HL-60 (cell line): ENCODE results near the gene SGSM1.

ENCODE experiments used
- CTCF ChIP-seq: IDR thresholded peaks from one replicate; pipeline ENCODE4 v1.5.1; 2011; ENCODE audit warnings: low read length, control low read depth, inconsistent platforms; ENCODE audit not compliant: insufficient read depth
- GABPA ChIP-seq: IDR thresholded peaks from 2 replicates; pipeline ENCODE4 v1.6.1; 2012; ENCODE audit warnings: low read depth
- POLR2AphosphoS5 ChIP-seq: IDR thresholded peaks from 2 replicates; pipeline ENCODE4 v1.6.1; 2012; ENCODE audit warnings: low read depth
- REST ChIP-seq: IDR thresholded peaks from 2 replicates; pipeline ENCODE4 v1.6.1; 2012; ENCODE audit warnings: low read depth; ENCODE audit not compliant: insufficient replicate concordance

- TF ChIP-seq CTCF (no peak), REST (no peak), GABPA (no peak), POLR2AphosphoS5 (no peak)
These were observed 142.6 kb downstream of the SGSM1 start for GRCh38 chr22:24948356-24949202.
